SK-N-SH treated with all-trans-retinoic acid at 6 μM for 48 hours (cell line): ENCODE measurements around the gene USP15.

Experiments
- CREB5 ChIP-seq: fragments of 250-450 bp; sonication (Bioruptor Pico); IDR thresholded peaks from 2 replicates; pipeline ENCODE4 v1.5.1; 2020; ENCODE audit warnings: low read depth, mild to moderate bottlenecking, moderate library complexity
- GLIS3 ChIP-seq: fragments of 250-450 bp; sonication (Bioruptor Pico); IDR thresholded peaks from 2 replicates; pipeline ENCODE4 v1.5.0; 2020; ENCODE audit warnings: mild to moderate bottlenecking, moderate library complexity
- PATZ1 ChIP-seq: fragments of 250-450 bp; sonication (Bioruptor Pico); IDR thresholded peaks from 2 replicates; pipeline ENCODE4 v1.8.0; 2020; ENCODE audit warnings: mild to moderate bottlenecking, moderate library complexity, borderline replicate concordance
- RARB ChIP-seq: fragments of 250-450 bp; sonication (Bioruptor Pico); IDR thresholded peaks from 2 replicates; pipeline ENCODE4 v1.8.0; 2021; ENCODE audit warnings: mild to moderate bottlenecking, moderate library complexity
- ZFP30 ChIP-seq: fragments of 450-650 bp; formaldehyde crosslinking; IDR thresholded peaks from 2 replicates; pipeline ENCODE4 v1.5.0; 2022; ENCODE audit warnings: mild to moderate bottlenecking, moderate library complexity
- TF ChIP-seq, protein P1 (sequence below): fragments of 250-450 bp; sonication (Bioruptor Pico); IDR thresholded peaks from 2 replicates; pipeline ENCODE4 v1.8.0; 2021; ENCODE audit warnings: low read depth, mild to moderate bottlenecking, moderate library complexity, borderline replicate concordance
- TF ChIP-seq, protein P2 (sequence below): fragments of 250-450 bp; sonication (Bioruptor Pico); IDR thresholded peaks from 2 replicates; pipeline ENCODE4 v1.5.1; 2021; ENCODE audit warnings: mild to moderate bottlenecking, moderate library complexity

DNA sequence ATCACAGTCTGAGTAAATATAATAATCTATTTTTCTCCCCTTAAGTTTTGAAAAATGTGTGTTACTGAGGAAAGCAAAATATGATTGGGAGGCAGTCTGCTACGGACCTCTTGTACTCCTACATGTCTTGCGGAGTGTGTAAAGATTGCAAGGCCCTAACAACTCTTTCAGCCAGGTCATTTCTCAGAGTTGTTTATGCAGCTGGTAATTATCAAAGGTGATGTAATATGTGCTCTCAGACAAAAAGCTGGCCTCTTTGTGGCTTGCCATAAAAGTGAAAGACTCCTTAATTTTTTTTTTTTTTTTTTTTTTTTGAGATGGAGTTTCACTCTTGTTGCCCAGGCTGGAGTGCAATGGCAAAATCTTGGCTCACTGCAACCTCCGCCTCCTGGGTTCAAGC lies 165.9 kb downstream of the USP15 start:
- TF ChIP-seq CREB5 (CRISPR knock-in tag) (no peak), PATZ1 (CRISPR knock-in tag) (no peak), RARB (no peak), ZFP30 (CRISPR knock-in tag) (no peak), GLIS3 (CRISPR knock-in tag) (no peak)
- TF ChIP-seq, protein P1, sequence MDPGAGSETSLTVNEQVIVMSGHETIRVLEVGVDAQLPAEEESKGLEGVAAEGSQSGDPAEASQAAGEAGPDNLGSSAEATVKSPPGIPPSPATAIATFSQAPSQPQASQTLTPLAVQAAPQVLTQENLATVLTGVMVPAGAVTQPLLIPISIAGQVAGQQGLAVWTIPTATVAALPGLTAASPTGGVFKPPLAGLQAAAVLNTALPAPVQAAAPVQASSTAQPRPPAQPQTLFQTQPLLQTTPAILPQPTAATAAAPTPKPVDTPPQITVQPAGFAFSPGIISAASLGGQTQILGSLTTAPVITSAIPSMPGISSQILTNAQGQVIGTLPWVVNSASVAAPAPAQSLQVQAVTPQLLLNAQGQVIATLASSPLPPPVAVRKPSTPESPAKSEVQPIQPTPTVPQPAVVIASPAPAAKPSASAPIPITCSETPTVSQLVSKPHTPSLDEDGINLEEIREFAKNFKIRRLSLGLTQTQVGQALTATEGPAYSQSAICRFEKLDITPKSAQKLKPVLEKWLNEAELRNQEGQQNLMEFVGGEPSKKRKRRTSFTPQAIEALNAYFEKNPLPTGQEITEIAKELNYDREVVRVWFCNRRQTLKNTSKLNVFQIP = no peak
- TF ChIP-seq, protein P2, sequence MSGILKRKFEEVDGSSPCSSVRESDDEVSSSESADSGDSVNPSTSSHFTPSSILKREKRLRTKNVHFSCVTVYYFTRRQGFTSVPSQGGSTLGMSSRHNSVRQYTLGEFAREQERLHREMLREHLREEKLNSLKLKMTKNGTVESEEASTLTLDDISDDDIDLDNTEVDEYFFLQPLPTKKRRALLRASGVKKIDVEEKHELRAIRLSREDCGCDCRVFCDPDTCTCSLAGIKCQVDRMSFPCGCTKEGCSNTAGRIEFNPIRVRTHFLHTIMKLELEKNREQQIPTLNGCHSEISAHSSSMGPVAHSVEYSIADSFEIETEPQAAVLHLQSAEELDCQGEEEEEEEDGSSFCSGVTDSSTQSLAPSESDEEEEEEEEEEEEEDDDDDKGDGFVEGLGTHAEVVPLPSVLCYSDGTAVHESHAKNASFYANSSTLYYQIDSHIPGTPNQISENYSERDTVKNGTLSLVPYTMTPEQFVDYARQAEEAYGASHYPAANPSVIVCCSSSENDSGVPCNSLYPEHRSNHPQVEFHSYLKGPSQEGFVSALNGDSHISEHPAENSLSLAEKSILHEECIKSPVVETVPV (CRISPR knock-in tag) = no peak
